SK-N-SH treated with all-trans-retinoic acid at 6 μM for 48 hours (cell line): Measurements from ENCODE around the gene GPR180.

Experiments used
- ATAC-seq: fragments of 200-7000 bp; cut with Tn5 transposase; 3 replicates; pipeline ENCODE4 v1.9.1; 2020; ENCODE audit warnings: mild to moderate bottlenecking, moderate library complexity
- ARNTL ChIP-seq: fragments of 450-650 bp; formaldehyde crosslinking; IDR thresholded peaks from 2 replicates; pipeline ENCODE4 v1.5.0; 2020; ENCODE audit warnings: low read depth, mild to moderate bottlenecking, moderate library complexity, borderline replicate concordance
- BACH2 ChIP-seq: fragments of 250-450 bp; sonication (Bioruptor Pico); IDR thresholded peaks from 2 replicates; pipeline ENCODE4 v1.9.0; 2021; ENCODE audit warnings: mild to moderate bottlenecking, borderline replicate concordance
- CSDC2 ChIP-seq: fragments of 250-450 bp; sonication (Bioruptor Pico); IDR thresholded peaks from 2 replicates; pipeline ENCODE4 v1.5.0; 2020; ENCODE audit warnings: mild to moderate bottlenecking, moderate library complexity
- ESRRG ChIP-seq: fragments of 250-450 bp; sonication (Bioruptor Pico); IDR thresholded peaks from 2 replicates; pipeline ENCODE4 v1.6.1; 2021; ENCODE audit warnings: mild to moderate bottlenecking
- GLIS3 ChIP-seq: fragments of 250-450 bp; sonication (Bioruptor Pico); IDR thresholded peaks from 2 replicates; pipeline ENCODE4 v1.5.0; 2020; ENCODE audit warnings: mild to moderate bottlenecking, moderate library complexity
- ISL1 ChIP-seq: fragments of 250-450 bp; sonication (Bioruptor Pico); IDR thresholded peaks from 2 replicates; pipeline ENCODE4 v2.1.2; 2022; ENCODE audit warnings: mild to moderate bottlenecking, moderate library complexity
- OSR1 ChIP-seq: fragments of 250-450 bp; sonication (Bioruptor Pico); IDR thresholded peaks from 2 replicates; pipeline ENCODE4 v1.8.0; 2022; ENCODE audit warnings: moderate library complexity, mild to moderate bottlenecking, inconsistent platforms
- POU6F1 ChIP-seq: fragments of 250-450 bp; sonication (Bioruptor Pico); IDR thresholded peaks from 2 replicates; pipeline ENCODE4 v1.8.0; 2021; ENCODE audit warnings: low read depth, mild to moderate bottlenecking, moderate library complexity, borderline replicate concordance
- PPARA ChIP-seq: fragments of 250-450 bp; sonication (Bioruptor Pico); IDR thresholded peaks from 2 replicates; pipeline ENCODE4 v1.5.0; 2020; ENCODE audit warnings: mild to moderate bottlenecking, borderline replicate concordance
- RARB ChIP-seq: fragments of 250-450 bp; sonication (Bioruptor Pico); IDR thresholded peaks from 2 replicates; pipeline ENCODE4 v1.8.0; 2021; ENCODE audit warnings: mild to moderate bottlenecking, moderate library complexity
- TCF4 ChIP-seq: fragments of 250-450 bp; sonication (Bioruptor Pico); IDR thresholded peaks from 2 replicates; pipeline ENCODE4 v1.8.0; 2021; ENCODE audit warnings: mild to moderate bottlenecking, moderate library complexity, borderline replicate concordance
- TOX ChIP-seq: fragments of 250-450 bp; sonication (Bioruptor Pico); IDR thresholded peaks from 2 replicates; pipeline ENCODE4 v1.8.0; 2021; ENCODE audit warnings: mild to moderate bottlenecking, moderate library complexity, borderline replicate concordance
- TSHZ2 ChIP-seq: fragments of 250-450 bp; sonication (Bioruptor Pico); IDR thresholded peaks from 2 replicates; pipeline ENCODE4 v1.5.0; 2020; ENCODE audit warnings: mild to moderate bottlenecking, moderate library complexity
- ZC3H10 ChIP-seq: fragments of 250-450 bp; sonication (Bioruptor Pico); IDR thresholded peaks from 2 replicates; pipeline ENCODE4 v1.5.1; 2021; ENCODE audit warnings: mild to moderate bottlenecking, moderate library complexity
- ZFP30 ChIP-seq: fragments of 450-650 bp; formaldehyde crosslinking; IDR thresholded peaks from 2 replicates; pipeline ENCODE4 v1.5.0; 2022; ENCODE audit warnings: mild to moderate bottlenecking, moderate library complexity
- ZNF565 ChIP-seq: fragments of 450-650 bp; formaldehyde crosslinking; conservative IDR thresholded peaks from 2 replicates; pipeline ENCODE4 v1.5.0; 2020; ENCODE audit warnings: low read depth, mild to moderate bottlenecking, moderate library complexity
- ZNF70 ChIP-seq: fragments of 450-650 bp; formaldehyde crosslinking; IDR thresholded peaks from 2 replicates; pipeline ENCODE4 v1.5.0; 2020; ENCODE audit warnings: mild to moderate bottlenecking, moderate library complexity
- ZNF8 ChIP-seq: fragments of 450-650 bp; formaldehyde crosslinking; IDR thresholded peaks from 2 replicates; pipeline ENCODE4 v1.5.0; 2020; ENCODE audit warnings: mild to moderate bottlenecking, moderate library complexity
- TF ChIP-seq, protein P1 (sequence below): fragments of 250-450 bp; sonication (Bioruptor Pico); IDR thresholded peaks from 2 replicates; pipeline ENCODE4 v1.5.1; 2021; ENCODE audit warnings: mild to moderate bottlenecking, moderate library complexity
- TF ChIP-seq, protein P2 (sequence below): fragments of 250-450 bp; sonication (Bioruptor Pico); IDR thresholded peaks from 2 replicates; pipeline ENCODE4 v1.8.0; 2020; ENCODE audit warnings: mild to moderate bottlenecking, moderate library complexity, borderline replicate concordance

The GPR180 gene

GRCh38 chr13:94646904-94647303 lies 45.2 kb downstream of the GPR180 start:
- ATAC-seq: no peak
- TF ChIP-seq TOX (CRISPR knock-in tag): no peak
- TF ChIP-seq GLIS3: no peak
- TF ChIP-seq RARB (CRISPR knock-in tag): no peak
- no peak for TF ChIP-seq ARNTL (CRISPR knock-in tag)
- no peak for TF ChIP-seq ZNF8
- no peak for TF ChIP-seq OSR1

DNA sequence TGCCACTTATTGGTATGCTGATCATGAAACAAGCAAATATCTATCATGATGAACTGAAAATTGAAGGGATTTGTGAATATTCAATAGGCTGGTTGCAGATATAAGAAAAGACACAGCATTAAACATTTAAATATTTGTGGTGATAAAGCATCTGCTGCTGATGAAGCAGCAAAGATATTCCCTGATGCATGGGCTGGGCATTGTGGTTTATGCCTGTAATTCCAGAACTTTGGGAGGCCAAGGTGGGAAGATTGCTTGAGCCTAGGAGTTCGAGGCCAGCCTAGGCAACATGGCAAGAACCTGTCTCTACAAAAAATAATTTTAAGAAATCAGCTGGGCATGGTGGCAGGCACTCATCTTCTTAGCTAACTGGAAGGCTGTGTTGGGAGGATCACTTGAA lies 54.5 kb downstream of the GPR180 start:
- TF ChIP-seq OSR1 (no peak), TCF4 (CRISPR knock-in tag) (no peak), ESRRG (CRISPR knock-in tag) (no peak), ZC3H10 (CRISPR knock-in tag) (no peak), POU6F1 (CRISPR knock-in tag) (no peak), ZNF565 (CRISPR knock-in tag) (no peak), ZNF8 (no peak), ISL1 (CRISPR knock-in tag) (no peak), GLIS3 (no peak)
- TF ChIP-seq, protein P1, sequence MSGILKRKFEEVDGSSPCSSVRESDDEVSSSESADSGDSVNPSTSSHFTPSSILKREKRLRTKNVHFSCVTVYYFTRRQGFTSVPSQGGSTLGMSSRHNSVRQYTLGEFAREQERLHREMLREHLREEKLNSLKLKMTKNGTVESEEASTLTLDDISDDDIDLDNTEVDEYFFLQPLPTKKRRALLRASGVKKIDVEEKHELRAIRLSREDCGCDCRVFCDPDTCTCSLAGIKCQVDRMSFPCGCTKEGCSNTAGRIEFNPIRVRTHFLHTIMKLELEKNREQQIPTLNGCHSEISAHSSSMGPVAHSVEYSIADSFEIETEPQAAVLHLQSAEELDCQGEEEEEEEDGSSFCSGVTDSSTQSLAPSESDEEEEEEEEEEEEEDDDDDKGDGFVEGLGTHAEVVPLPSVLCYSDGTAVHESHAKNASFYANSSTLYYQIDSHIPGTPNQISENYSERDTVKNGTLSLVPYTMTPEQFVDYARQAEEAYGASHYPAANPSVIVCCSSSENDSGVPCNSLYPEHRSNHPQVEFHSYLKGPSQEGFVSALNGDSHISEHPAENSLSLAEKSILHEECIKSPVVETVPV: no peak
- no peak for ATAC-seq

DNA sequence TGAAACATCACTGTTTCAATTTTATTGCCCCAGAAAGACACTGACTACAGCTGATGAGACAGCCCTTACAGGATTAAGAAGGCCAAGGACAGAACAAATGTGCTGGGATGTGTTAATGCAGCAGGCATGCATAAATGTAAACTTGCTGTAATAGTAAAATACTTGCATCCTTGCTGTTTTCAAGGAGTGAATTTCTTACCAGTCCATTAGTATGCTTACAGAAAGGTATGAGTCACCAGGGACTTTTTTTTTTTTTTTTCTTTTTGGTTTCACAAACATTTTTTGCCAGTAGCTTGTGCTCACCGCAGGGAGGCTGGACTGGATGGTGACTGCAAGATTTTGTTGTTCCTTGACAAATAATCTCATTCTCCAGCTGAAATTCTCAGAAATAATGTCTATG lies 55.1 kb downstream of the GPR180 start:
- no peak for TF ChIP-seq CSDC2 (CRISPR knock-in tag)
- TF ChIP-seq ZNF565 (CRISPR knock-in tag): no peak
- no peak for TF ChIP-seq PPARA
- no peak for TF ChIP-seq TSHZ2 (CRISPR knock-in tag)
- no peak for TF ChIP-seq ESRRG (CRISPR knock-in tag)
- TF ChIP-seq ZC3H10 (CRISPR knock-in tag): no peak
- TF ChIP-seq BACH2: no peak
- TF ChIP-seq, protein P2, sequence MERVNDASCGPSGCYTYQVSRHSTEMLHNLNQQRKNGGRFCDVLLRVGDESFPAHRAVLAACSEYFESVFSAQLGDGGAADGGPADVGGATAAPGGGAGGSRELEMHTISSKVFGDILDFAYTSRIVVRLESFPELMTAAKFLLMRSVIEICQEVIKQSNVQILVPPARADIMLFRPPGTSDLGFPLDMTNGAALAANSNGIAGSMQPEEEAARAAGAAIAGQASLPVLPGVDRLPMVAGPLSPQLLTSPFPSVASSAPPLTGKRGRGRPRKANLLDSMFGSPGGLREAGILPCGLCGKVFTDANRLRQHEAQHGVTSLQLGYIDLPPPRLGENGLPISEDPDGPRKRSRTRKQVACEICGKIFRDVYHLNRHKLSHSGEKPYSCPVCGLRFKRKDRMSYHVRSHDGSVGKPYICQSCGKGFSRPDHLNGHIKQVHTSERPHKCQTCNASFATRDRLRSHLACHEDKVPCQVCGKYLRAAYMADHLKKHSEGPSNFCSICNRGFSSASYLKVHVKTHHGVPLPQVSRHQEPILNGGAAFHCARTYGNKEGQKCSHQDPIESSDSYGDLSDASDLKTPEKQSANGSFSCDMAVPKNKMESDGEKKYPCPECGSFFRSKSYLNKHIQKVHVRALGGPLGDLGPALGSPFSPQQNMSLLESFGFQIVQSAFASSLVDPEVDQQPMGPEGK (CRISPR knock-in tag): no peak
- TF ChIP-seq TCF4 (CRISPR knock-in tag): no peak
- TF ChIP-seq, protein P1: no peak
- no peak for TF ChIP-seq GLIS3
- TF ChIP-seq, all 23 proteins: peak for 0
- ATAC-seq: peak; percentile 76

DNA sequence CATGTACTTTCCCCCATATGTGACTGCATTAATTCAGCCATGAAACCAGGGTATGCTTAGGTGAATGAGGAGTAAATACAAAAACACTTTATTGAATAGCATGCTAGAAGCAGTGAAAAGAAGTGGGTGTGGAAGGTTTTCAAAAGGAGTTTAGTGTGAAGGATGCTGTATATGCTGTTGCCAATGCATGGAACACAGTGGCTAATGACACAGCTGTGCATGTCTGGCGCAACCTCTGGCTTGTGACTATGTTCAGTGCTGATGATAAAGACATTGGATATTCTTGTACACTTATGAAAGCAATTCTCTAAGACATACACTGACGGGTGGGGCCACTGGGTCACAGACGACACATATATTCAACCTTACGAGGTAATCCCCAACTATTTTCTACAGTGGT lies 55.5 kb downstream of the GPR180 start:
- no peak for ATAC-seq
- TF ChIP-seq, protein P2 (CRISPR knock-in tag): no peak
- no peak for TF ChIP-seq ZNF70 (CRISPR knock-in tag)
- TF ChIP-seq, protein P1: no peak
- no peak for TF ChIP-seq ZFP30 (CRISPR knock-in tag)
- TF ChIP-seq ESRRG (CRISPR knock-in tag): no peak
- no peak for TF ChIP-seq CSDC2 (CRISPR knock-in tag)
- TF ChIP-seq ZC3H10 (CRISPR knock-in tag): no peak
